GM23248 (cell line): Measurements from ENCODE around the gene RDM1. TPM values are rescaled to one million over a fixed set of nuclear protein-coding genes. Genes with fewer than 3 reads are reported as not detected.

Source experiments
- DNase-seq: peaks from one replicate; pipeline ENCODE4 v3.0.0-alpha.2; 2015
- H2AFZ ChIP-seq: fragments of 200-600 bp; sonication (generic); 2 replicates; pipeline ENCODE4 v1.6.1; 2016; ENCODE audit warnings: antibody characterized with exemption
- H3F3A ChIP-seq: fragments of 200-600 bp; sonication (generic); 2 replicates; pipeline ENCODE4 v1.6.1; 2016; ENCODE audit warnings: mild to moderate bottlenecking, antibody characterized with exemption, mixed run types; ENCODE audit not compliant: insufficient read depth
- H3K27ac ChIP-seq: fragments of 200-600 bp; sonication (generic); 2 replicates; pipeline ENCODE4 v1.5.1; 2016; ENCODE audit warnings: mild to moderate bottlenecking
- H3K27me3 ChIP-seq: fragments of 200-600 bp; sonication (generic); replicated peaks from 2 replicates; pipeline ENCODE4 v1.6.1; 2016; ENCODE audit warnings: mild to moderate bottlenecking; ENCODE audit not compliant: insufficient read depth
- H3K36me3 ChIP-seq: fragments of 200-600 bp; sonication (generic); 2 replicates; pipeline ENCODE4 v1.6.1; 2016; ENCODE audit warnings: low read depth, mild to moderate bottlenecking
- H3K4me1 ChIP-seq: fragments of 200-600 bp; sonication (generic); 2 replicates; pipeline ENCODE4 v1.6.1; 2016; ENCODE audit warnings: mild to moderate bottlenecking; ENCODE audit not compliant: insufficient read depth
- H3K4me2 ChIP-seq: fragments of 200-600 bp; sonication (generic); one replicate; pipeline ENCODE4 v1.6.1; 2016; ENCODE audit warnings: mild to moderate bottlenecking; ENCODE audit not compliant: unreplicated experiment
- H3K4me3 ChIP-seq: fragments of 200-600 bp; sonication (generic); 2 replicates; pipeline ENCODE4 v1.5.1; 2016; ENCODE audit warnings: mild to moderate bottlenecking
- H3K79me2 ChIP-seq: fragments of 200-600 bp; sonication (generic); 2 replicates; pipeline ENCODE4 v1.6.1; 2016; ENCODE audit warnings: mild to moderate bottlenecking; ENCODE audit not compliant: insufficient read depth
- H3K9ac ChIP-seq: fragments of 200-600 bp; sonication (generic); 2 replicates; pipeline ENCODE4 v1.6.1; 2016; ENCODE audit warnings: mild to moderate bottlenecking
- H3K9me2 ChIP-seq: fragments of 200-600 bp; sonication (generic); 2 replicates; pipeline ENCODE4 v1.6.1; 2016; ENCODE audit warnings: mixed run types, mild to moderate bottlenecking, moderate library complexity; ENCODE audit not compliant: insufficient read depth
- H3K9me3 ChIP-seq: fragments of 200-600 bp; sonication (generic); one replicate; pipeline ENCODE4 v1.6.1; 2017; ENCODE audit warnings: low read depth
- H4K20me1 ChIP-seq: fragments of 200-600 bp; sonication (generic); 2 replicates; pipeline ENCODE4 v1.6.0; 2016; ENCODE audit not compliant: insufficient read depth
- EZH2 ChIP-seq: fragments of 200-600 bp; sonication (generic); IDR thresholded peaks from 2 replicates; pipeline ENCODE4 v1.6.1; 2018; ENCODE audit warnings: antibody characterized with exemption, mild to moderate bottlenecking; ENCODE audit not compliant: insufficient read depth, poor library complexity, severe bottlenecking
- EZH2phosphoT487 ChIP-seq: fragments of 200-600 bp; sonication (generic); IDR thresholded peaks from 2 replicates; pipeline ENCODE4 v1.6.1; 2018; ENCODE audit warnings: antibody characterized with exemption, moderate library complexity, mild to moderate bottlenecking, low read depth; ENCODE audit not compliant: insufficient read depth
- WGBS, 2 experiments: methylation state at CpG; one replicate each; pipeline ENCODE4 v1.1.6; 2015 to 2017; ENCODE audit warnings: low lambda C conversion rate in 2 of 2, low coverage in 1 of 2; ENCODE audit errors: missing lambda C conversion rate in 2 of 2; 5-methylcytosine and 5-hydroxymethylcytosine counted together
- in situ Hi-C: fragments of 300-500 bp; cut with MboI; formaldehyde crosslinking; loops from 2 replicates; pipeline ENCODE4 v1.15.0; 2020
- polyA plus RNA-seq: library from polyadenylated mRNA; unstranded; fragments of >200 nt; fragmentation: Nextera tagmentation; extraction: Ambion mirVana; gene quantifications from 2 replicates; pipeline ENCODE4 v1.2.1, GENCODE V29; 2016
- total RNA-seq: library from RNA; depleted of rRNA; stranded (reverse); fragments of >200 nt; shearing (Covaris generic); gene quantifications from 2 replicates; pipeline ENCODE4 v1.2.3, GENCODE V29; 2014

RDM1 gene
- total and polyA plus RNA-seq, 2 experiments from 2014 or later, result not detected

GRCh38 chr17:35972945-35973332 is 42.4 kb upstream of the RDM1 start:
- 55 to 58% methylated on average over 4 of the region's 4 CpGs for WGBS, 2 experiments
- no peaks in the 10 kb centered on the region for H3K9me3 ChIP-seq
- no peak for DNase-seq
- in situ Hi-C loops, result loop anchor here (25.0 kb wide), 1 partner anchor 489 kb away; no protein-coding TSS in a partner anchor
- no peak overlapping the region for H3K27ac ChIP-seq
- peaks cover 21% of the 10 kb centered on the region; the same call in 1 of the 2 replicates for H3K27me3 ChIP-seq
- H2AFZ ChIP-seq, result no peak overlapping the region
- TF ChIP-seq EZH2phosphoT487 (no peak), EZH2 (no peak)
- no peaks in the 10 kb centered on the region for H4K20me1 ChIP-seq
- no peaks in the 10 kb centered on the region for H3K79me2 ChIP-seq
- no peak overlapping the region for H3K4me2 ChIP-seq
- no peaks in the 10 kb centered on the region for H3K36me3 ChIP-seq
- no peaks in the 10 kb centered on the region for H3K4me1 ChIP-seq
- no peak overlapping the region for H3K4me3 ChIP-seq
- H3K9ac ChIP-seq, result no peak overlapping the region
- no peaks in the 10 kb centered on the region for H3K9me2 ChIP-seq
- H3F3A ChIP-seq, result no peaks in the 10 kb centered on the region

GRCh38 chr17:35972535-35972934 is 42.0 kb upstream of the RDM1 start:
- Histone ChIP-seq H3K9me3 (no peaks in the 10 kb centered on the region), H3K4me1 (no peaks in the 10 kb centered on the region), H3K79me2 (no peaks in the 10 kb centered on the region), H3K4me2 (no peak overlapping the region), H3K4me3 (no peak overlapping the region), H4K20me1 (no peaks in the 10 kb centered on the region), H2AFZ (no peak overlapping the region), H3F3A (no peaks in the 10 kb centered on the region), H3K27ac (no peak overlapping the region), H3K27me3 (peaks cover 21% of the 10 kb centered on the region; the same call in 1 of the 2 replicates), H3K36me3 (no peaks in the 10 kb centered on the region), H3K9ac (no peak overlapping the region), H3K9me2 (no peaks in the 10 kb centered on the region)
- in situ Hi-C loops, result loop anchor here (25.0 kb wide), 1 partner anchor 490 kb away; no protein-coding TSS in a partner anchor
- WGBS, 2 experiments, result 39 to 45% methylated on average over 6 of the region's 6 CpGs
- DNase-seq, result no peak
- TF ChIP-seq EZH2phosphoT487 (no peak), EZH2 (no peak)

- 42 to 58% methylated on average over 1 of the region's 1 CpG for WGBS, 2 experiments
- Histone ChIP-seq H2AFZ (no peak overlapping the region), H3K4me3 (no peak overlapping the region), H3K9me2 (no peaks in the 10 kb centered on the region), H3K27ac (no peak overlapping the region), H3K9me3 (no peaks in the 10 kb centered on the region), H3K9ac (no peak overlapping the region), H3F3A (no peaks in the 10 kb centered on the region), H3K36me3 (no peaks in the 10 kb centered on the region), H3K27me3 (peaks cover 21% of the 10 kb centered on the region; the same call in 1 of the 2 replicates), H3K4me2 (no peak overlapping the region), H3K79me2 (no peaks in the 10 kb centered on the region), H4K20me1 (no peaks in the 10 kb centered on the region), H3K4me1 (no peaks in the 10 kb centered on the region)
- in situ Hi-C loops, result loop anchor here (25.0 kb wide), 1 partner anchor 490 kb away; no protein-coding TSS in a partner anchor
- DNase-seq, result no peak
- TF ChIP-seq EZH2phosphoT487 (no peak), EZH2 (no peak)
Measured at GRCh38 chr17:35972066-35972465, 41.5 kb upstream of the RDM1 start.

GRCh38 chr17:35969558-35970380 is 39.2 kb upstream of the RDM1 start:
- DNase-seq, result peak; percentile 71
- TF ChIP-seq EZH2 (no peak), EZH2phosphoT487 (no peak)
- Histone ChIP-seq H3K4me3 (no peak overlapping the region), H3F3A (no peaks in the 10 kb centered on the region), H3K79me2 (no peaks in the 10 kb centered on the region), H3K9me3 (no peaks in the 10 kb centered on the region), H4K20me1 (no peaks in the 10 kb centered on the region), H3K27me3 (peaks cover 21% of the 10 kb centered on the region; the same call in 1 of the 2 replicates), H3K27ac (no peak overlapping the region), H3K9me2 (no peaks in the 10 kb centered on the region), H3K4me2 (no peak overlapping the region), H3K4me1 (no peaks in the 10 kb centered on the region), H2AFZ (no peak overlapping the region), H3K9ac (no peak overlapping the region), H3K36me3 (no peaks in the 10 kb centered on the region)
- in situ Hi-C loops, result loop anchor here (25.0 kb wide), 1 partner anchor 493 kb away; no protein-coding TSS in a partner anchor
- 10 to 19% methylated on average over 8 of the region's 8 CpGs for WGBS, 2 experiments
